GM06990 (cell line): Measurements from ENCODE around the gene SUGCT.
"Not testable (repeated sequence)": the region's sequence is repeated elsewhere in the genome, so short reads cannot be mapped to it uniquely, and the experiment has no call there.

ENCODE experiments used
- DNase-seq: peaks from one replicate; pipeline ENCODE4 v3.0.0-alpha.2; 2011; ENCODE audit not compliant: insufficient read length; ENCODE audit errors: extremely low read depth
- H3K27me3 ChIP-seq: replicated peaks from 2 replicates; pipeline ENCODE4 v1.6.0; 2011; ENCODE audit warnings: low read length; ENCODE audit not compliant: control insufficient read depth, insufficient read depth
- H3K36me3 ChIP-seq: 2 replicates; pipeline ENCODE4 v1.5.1; 2011; ENCODE audit warnings: low read length; ENCODE audit not compliant: control insufficient read depth, insufficient read depth
- H3K4me3 ChIP-seq: replicated peaks from 2 replicates; pipeline ENCODE4 v1.5.1; 2011; ENCODE audit warnings: low read depth, mild to moderate bottlenecking, control low read depth, low read length
- CTCF ChIP-seq: IDR thresholded peaks from 2 replicates; pipeline ENCODE4 v1.5.1; 2011; ENCODE audit warnings: low read length, control low read depth, mild to moderate bottlenecking, inconsistent platforms; ENCODE audit not compliant: insufficient read depth, poor library complexity, severe bottlenecking

SUGCT gene

GRCh38 chr7:40403703-40404476, 269.1 kb downstream of the SUGCT start:
- Histone ChIP-seq H3K36me3 (no peaks in the 10 kb centered on the region), H3K27me3 (no peaks in the 10 kb centered on the region), H3K4me3 (no peak overlapping the region)
- no peak for DNase-seq
- no peak for TF ChIP-seq CTCF

GRCh38 chr7:40405991-40406390, 271.2 kb downstream of the SUGCT start:
- no peak for DNase-seq
- no peak for TF ChIP-seq CTCF
- Histone ChIP-seq H3K4me3 (no peak overlapping the region), H3K27me3 (no peaks in the 10 kb centered on the region), H3K36me3 (no peaks in the 10 kb centered on the region)

GRCh38 chr7:40412323-40412722, 277.5 kb downstream of the SUGCT start:
- Histone ChIP-seq H3K36me3 (no peaks in the 10 kb centered on the region), H3K27me3 (no peaks in the 10 kb centered on the region), H3K4me3 (no peak overlapping the region)
- DNase-seq, result no peak
- no peak for TF ChIP-seq CTCF

GRCh38 chr7:40414704-40415103, 279.9 kb downstream of the SUGCT start:
- DNase-seq, H3K27me3 ChIP-seq, H3K36me3 ChIP-seq, H3K4me3 ChIP-seq: not testable (repeated sequence)

GRCh38 chr7:40418448-40418847, 283.6 kb downstream of the SUGCT start:
- Histone ChIP-seq H3K36me3 (no peaks in the 10 kb centered on the region), H3K4me3 (no peak overlapping the region), H3K27me3 (no peaks in the 10 kb centered on the region)
- no peak for DNase-seq
- no peak for TF ChIP-seq CTCF

GRCh38 chr7:40418983-40419382, 284.2 kb downstream of the SUGCT start:
- no peaks in the 10 kb centered on the region for H3K36me3 ChIP-seq
- TF ChIP-seq CTCF, result no peak
- no peaks in the 10 kb centered on the region for H3K27me3 ChIP-seq
- no peak for DNase-seq
- H3K4me3 ChIP-seq, result no peak overlapping the region
